ENCODE data around the gene CKM.
"Not testable (repeated sequence)": the region's sequence is repeated elsewhere in the genome, so short reads cannot be mapped to it uniquely, and the experiment has no call there.

Gene CKM

GRCh38 chr19:45280471-45280961 is 42.2 kb downstream of the CKM start:
- no peak for DNase-seq

- DNase-seq: no peak
Observed at GRCh38 chr19:45279587-45280192, 43.0 kb downstream of the CKM start.

DNA sequence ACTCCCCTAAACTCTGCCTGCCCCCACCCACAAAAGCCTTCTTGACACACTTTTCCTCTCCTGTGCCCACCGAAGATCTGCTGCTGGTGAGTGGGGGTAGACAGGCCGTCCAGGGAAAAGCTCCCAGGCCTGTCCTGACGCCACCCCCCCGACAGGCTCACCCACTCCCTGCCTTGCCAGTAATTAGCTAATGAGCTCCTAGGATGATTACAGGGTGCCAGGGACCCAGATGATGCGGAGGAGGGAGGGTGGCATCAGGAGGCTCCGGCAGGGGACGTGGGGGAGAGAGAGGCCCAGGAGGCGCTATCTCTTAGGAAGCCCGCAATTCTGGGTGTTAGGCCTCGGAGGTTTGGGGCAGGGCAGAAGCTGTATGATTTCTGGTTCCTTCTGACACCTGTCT is 44.6 kb downstream of the CKM start:
- DNase-seq: no peak

DNA sequence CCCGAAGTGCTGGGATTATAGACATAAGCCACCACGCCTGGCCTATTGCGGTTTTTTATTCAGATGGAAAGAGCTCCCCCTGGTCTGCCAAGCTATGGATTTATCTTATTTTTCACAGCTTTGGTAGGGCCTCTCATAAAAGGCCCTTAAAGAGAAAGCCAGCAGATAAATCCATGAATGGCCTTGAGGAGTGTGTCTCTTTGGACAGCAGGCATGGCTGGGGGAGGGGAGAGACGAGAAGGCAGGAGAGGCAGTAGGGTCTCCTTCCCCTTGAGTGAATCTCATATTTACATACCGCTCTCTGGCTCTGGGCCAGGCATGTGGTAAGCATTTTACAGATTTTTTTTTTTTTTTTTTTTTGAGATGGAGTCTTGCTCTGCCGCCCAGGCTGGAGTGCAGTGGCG is 46.4 kb downstream of the CKM start:
- DNase-seq: peak; percentile 48

DNA sequence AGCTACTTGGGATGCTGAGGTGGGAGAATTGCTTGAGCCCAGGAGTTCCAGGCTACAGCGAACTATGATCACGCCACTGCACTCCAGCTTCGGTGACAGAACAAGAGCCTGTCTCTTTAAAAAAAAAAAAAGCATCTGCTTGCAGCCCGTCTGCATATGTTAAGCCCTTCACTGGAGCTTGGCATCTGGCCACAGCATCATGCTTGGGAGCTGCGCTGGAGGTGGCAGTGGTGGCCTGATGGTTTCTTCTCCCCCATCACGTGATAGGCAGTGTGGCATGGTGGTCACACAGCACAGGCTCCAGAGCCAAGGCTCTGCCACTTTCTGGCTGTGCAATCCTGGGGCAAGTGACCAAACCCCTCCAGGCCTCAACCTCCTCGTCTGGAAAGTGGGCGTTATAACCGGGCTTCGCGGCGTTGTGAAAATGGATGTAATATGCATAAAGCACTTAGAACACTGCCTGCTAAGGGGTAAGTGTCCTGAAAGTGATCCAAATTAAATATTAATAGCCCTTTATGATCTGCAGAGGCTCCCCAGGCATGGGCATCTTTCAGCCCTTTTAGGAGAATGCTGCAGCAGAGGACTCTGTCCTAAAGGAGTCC is 47.2 kb downstream of the CKM start:
- peak; percentile 70 for DNase-seq

DNA sequence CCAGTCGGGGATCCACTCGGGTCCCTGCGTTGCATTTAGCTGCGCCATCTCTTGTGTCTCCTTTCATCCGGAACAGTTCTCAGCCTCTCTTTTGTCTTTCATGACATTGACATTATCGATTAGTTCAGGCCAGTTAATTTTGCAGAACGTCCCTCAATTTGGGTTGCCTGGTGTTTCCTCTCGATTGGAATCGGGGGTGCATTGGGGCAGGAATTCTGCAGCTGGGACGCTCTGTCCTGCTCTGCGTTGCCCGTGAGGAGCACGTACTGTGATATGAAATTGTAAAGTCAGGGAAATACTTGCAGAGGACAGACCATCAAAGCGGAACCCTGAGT is 49.2 kb downstream of the CKM start:
- no peak for DNase-seq

DNA sequence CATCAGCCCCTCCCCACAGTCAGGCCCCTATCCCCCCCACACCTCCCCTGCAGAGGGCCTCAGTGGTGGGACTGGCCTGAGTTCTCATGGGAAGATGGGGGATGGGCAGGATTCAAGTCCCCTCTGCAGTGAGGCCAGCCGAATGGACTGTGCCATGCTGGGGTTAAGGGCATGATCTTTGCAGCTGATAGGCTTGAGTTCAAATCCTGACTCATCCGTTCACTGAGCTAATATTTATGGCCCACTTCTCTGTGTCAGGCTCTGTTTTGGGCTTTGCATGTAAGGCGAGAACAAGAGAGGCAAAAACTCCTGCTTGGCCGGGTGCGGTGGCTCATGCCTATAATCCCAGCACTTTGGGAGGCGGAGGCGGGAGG is 51.0 kb downstream of the CKM start:
- no peak for DNase-seq

- DNase-seq: no peak
Observed at GRCh38 chr19:45271098-45271734, 51.5 kb downstream of the CKM start.

- not testable (repeated sequence) for DNase-seq
Observed at GRCh38 chr19:45269939-45270338, 52.7 kb downstream of the CKM start.

- DNase-seq: no peak
Observed at GRCh38 chr19:45267296-45267695, 55.4 kb downstream of the CKM start.

DNA sequence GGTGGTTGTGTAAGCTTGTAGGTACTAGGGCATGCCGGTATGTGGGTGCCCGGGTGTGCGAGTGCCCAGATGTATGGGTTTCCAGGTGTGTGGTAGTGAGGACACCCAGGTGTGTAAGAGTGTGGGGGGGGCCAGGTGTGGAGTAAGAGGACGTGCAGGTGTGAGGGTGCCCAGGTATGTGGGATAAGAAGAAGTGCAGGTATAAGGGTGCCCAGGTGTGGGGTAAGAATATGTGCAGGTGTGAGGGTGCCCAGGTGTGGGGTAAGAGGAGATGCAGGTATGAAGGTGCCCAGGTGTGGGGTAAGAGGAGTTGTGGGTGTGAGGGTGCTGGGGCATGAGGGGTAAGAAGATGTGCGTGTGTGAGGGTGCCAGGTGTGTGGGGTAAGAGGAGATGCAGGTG is 57.3 kb downstream of the CKM start:
- DNase-seq: no peak

- no peak for DNase-seq
Observed at GRCh38 chr19:45264781-45265317, 57.8 kb downstream of the CKM start.

DNA sequence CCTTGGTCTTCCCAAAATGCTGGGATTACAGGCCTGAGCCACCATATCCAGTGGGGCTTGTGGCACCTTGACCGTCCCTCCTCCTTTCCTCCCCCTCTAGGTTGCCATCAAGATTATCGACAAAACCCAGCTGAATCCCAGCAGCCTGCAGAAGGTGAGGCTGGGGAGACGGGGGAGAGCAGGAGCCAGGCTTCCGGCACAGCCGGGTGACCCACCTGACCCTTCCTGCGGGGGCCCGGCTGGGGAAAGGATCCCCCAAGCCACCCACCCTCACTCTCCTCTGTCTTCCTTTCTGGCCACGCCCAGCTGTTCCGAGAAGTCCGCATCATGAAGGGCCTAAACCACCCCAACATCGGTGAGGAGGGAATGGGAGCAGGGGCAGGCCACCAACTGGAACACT is 59.7 kb downstream of the CKM start:
- DNase-seq: no peak

DNA sequence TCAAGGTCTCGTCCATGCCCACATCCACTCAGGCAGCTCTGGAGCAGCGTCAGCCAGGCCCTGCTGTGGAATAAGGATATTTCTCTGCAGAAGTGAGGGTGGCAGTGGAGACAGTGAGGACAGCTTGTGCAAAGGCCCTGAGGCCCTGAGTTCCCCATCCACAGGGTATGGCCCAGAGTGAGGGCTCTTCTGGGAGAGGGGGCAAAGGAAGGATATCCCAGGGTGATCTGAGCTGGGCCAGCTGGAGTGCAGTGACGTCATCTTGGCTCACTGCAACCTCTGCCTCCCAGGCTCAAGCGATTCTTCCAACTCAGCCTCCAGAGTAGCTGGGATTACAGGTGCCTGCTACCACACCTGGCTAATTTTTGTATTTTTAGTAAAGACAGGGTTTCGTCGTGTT is 60.1 kb downstream of the CKM start:
- DNase-seq: no peak

GRCh38 chr19:45258862-45259261 is 63.8 kb downstream of the CKM start:
- DNase-seq: no peak

DNA sequence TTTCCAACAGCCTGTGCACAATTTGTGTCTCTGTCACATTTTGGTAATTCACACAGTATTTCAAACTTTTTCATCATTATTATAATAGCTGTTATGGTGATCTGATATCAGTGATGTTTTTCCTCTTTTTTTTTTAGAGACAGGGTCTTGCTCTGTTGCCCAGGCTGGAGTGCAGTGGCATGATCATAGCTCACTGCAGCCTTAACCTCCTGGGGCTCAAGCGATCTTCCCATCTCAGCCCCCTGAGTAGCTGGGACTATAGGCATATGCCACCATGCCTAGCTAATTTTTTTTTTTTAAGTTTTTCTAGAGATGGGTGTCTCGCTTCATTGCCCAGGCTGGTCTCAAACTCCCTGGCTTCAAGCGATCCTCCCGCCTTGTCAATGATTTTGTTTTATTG is 65.8 kb downstream of the CKM start:
- DNase-seq: no peak

All from NCI-H345 (cell line).